Right ventricle myocardium inferior (tissue), 1 donor: Measurements from ENCODE around the gene HLA-DOB. TPM values are rescaled to one million over a fixed set of nuclear protein-coding genes. Genes with fewer than 3 reads are reported as not detected.
"Not testable (repeated sequence)": the region's sequence is repeated elsewhere in the genome, so short reads cannot be mapped to it uniquely, and the experiment has no call there.

Experiments used
- ATAC-seq: fragments of 200-7000 bp; cut with Tn5 transposase; one replicate; pipeline ENCODE4 v1.9.1; 2020; ENCODE audit warnings: mild to moderate bottlenecking, moderate library complexity
- DNase-seq: peaks from one replicate; pipeline ENCODE4 v3.0.0; 2021; ENCODE audit errors: missing footprints
- intact Hi-C: fragments of 100-400 bp; cut with DNase I; formaldehyde crosslinking; loops from one replicate; pipeline ENCODE4 v1.11.0; 2022
- total RNA-seq: library from RNA; stranded (reverse); fragmentation: NEBNext Ultra II Directional; extraction: Animal tissue kit (Norgen Biotek cat#: 25700); gene quantifications from one replicate; pipeline ENCODE4 v1.2.1, GENCODE V29; 2021
- donor health status: DM: no; HTN: yes; CAD: no; lungs with severe emphysema.

HLA-DOB gene
- total RNA-seq, 1 donor from 2014 or later = not detected

- no peak for DNase-seq
- ATAC-seq = peak; percentile 85
- intact Hi-C loops = loop anchor here (2.0 kb wide), 1 partner anchor 39 kb away; no protein-coding TSS in a partner anchor
These were observed 9.2 kb upstream of the HLA-DOB start for GRCh38 chr6:32825966-32826365.

GRCh38 chr6:32819729-32820128 is 2.9 kb upstream of the HLA-DOB start:
- no peak for DNase-seq
- ATAC-seq = no peak
- intact Hi-C loops = no loop called here

DNA sequence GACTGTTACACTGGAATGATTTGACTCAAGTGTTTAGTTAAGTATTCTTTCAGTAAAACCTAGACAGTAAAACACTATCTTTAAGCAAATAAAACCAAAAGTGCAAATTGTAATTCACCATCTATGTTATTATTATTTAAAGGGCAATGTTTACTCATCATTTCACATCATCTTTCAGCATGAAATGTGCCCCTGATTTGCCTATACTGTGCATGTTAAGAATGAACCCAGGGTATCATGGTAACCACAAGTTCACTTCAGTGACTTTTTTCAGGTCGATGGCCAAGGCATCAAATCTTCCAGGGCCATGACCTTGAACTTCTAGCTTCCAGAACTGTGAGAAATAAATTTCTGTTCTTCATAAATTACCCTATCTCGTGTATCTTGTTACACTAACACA is 2.1 kb upstream of the HLA-DOB start:
- no peak for ATAC-seq
- DNase-seq = no peak
- intact Hi-C loops = no loop called here

DNA sequence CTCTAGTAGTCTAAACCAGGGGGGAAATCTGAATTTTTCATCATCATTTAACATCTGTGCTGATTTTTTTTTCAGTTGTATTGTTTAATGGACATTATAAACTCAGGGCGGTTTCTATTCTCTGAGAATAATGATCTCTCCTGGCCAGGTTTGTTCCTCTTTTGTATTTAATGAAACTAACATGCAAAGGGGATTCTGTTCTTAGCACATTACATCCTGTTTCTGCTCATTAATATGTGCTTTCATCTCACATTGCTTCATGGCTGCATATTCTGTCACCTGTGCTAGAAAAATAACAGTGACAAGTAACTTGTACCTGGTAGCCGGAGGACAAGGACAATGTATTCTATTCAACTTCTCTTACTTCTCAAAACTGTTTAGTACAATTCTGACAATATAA is 806 bp downstream of the HLA-DOB start:
- intact Hi-C loops = no loop called here
- no peak for ATAC-seq
- no peak for DNase-seq

GRCh38 chr6:32815115-32815514 is 1.7 kb downstream of the HLA-DOB start:
- DNase-seq = no peak
- intact Hi-C loops = no loop called here
- ATAC-seq = peak; percentile 39

GRCh38 chr6:32814145-32814544 is 2.7 kb downstream of the HLA-DOB start:
- ATAC-seq (no peak), DNase-seq (no peak)
- intact Hi-C loops = no loop called here

- no peak for ATAC-seq
- intact Hi-C loops = no loop called here
- no peak for DNase-seq
These were observed 7.6 kb downstream of the HLA-DOB start for GRCh38 chr6:32809171-32809570.

DNA sequence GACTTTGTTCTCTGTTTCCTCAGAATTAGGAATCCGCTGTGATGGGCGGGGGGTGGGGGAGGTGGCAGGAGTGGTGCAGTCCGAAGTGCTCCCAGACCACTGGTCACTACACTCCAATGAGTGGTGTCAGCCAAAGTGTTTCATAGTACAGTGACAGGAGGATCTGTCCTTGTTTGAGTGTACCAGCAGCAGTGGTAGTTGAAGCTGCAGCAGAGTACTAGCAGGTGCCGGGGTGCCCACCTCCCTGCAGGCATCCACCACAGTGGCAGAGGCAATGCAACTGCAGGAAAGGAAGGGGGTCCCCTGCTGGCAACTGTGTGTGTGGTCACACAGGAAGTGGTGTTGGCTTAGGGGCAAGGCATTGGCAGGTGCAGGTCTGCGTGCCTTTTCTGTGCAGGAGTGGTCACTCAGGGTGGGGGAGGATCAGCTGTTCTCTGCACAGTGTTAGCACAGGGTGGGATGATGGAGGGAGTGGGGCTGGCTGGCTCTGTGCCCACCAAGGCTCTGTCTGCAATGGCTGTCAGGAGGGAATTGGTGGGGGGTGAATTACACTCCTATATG is 9.7 kb downstream of the HLA-DOB start:
- ATAC-seq (no peak), DNase-seq (no peak)
- intact Hi-C loops = no loop called here

GRCh38 chr6:32805404-32805803 is 11.4 kb downstream of the HLA-DOB start:
- intact Hi-C loops, ATAC-seq, DNase-seq: not testable (repeated sequence)

DNA sequence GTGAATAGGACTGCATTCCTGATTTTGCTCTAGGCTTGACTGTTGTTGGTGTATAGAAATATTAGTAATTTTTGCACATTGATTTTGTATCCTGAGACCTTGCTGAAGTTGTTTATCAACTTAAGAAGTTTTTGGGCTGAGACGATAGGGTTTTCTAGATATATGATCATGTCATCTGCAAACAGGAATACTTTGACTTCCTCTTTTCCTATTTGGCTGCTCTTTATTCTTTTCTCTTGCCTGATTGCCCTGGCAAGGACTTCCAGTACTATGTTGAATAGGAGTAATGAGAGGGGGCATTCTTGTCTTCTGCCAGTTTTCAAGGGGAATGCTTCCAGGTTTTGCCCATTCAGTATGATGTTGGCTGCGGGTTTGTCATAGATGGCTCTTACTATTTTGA is 13.4 kb downstream of the HLA-DOB start:
- ATAC-seq = no peak

DNA sequence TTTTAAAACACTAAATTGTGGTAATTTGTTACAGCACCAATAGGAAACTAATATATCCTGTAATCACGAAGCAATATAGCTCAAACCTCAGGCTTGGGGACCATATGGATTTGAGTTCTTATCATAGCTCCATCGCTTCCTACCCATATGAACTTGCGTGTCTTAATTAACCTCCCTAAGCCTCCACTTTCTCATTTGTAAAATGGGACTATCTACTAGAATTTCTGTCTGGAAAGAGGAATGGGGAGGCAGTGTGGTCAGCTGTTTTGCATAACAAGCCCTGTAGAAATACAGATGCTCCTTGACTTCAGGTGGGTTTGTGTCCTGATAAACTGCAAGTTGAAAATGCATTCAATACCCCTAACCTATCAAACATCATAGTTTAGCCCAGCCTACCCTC is 17.1 kb downstream of the HLA-DOB start:
- DNase-seq (no peak), ATAC-seq (no peak)
- intact Hi-C loops = no loop called here

More for the DNA sequence above, 13.4 kb downstream of the HLA-DOB start:
- DNase-seq = no peak
- intact Hi-C loops = no loop called here

- DNase-seq = no peak
- no peak for ATAC-seq
- intact Hi-C loops = no loop called here
These were observed 17.6 kb downstream of the HLA-DOB start for GRCh38 chr6:32799168-32799567.

DNA sequence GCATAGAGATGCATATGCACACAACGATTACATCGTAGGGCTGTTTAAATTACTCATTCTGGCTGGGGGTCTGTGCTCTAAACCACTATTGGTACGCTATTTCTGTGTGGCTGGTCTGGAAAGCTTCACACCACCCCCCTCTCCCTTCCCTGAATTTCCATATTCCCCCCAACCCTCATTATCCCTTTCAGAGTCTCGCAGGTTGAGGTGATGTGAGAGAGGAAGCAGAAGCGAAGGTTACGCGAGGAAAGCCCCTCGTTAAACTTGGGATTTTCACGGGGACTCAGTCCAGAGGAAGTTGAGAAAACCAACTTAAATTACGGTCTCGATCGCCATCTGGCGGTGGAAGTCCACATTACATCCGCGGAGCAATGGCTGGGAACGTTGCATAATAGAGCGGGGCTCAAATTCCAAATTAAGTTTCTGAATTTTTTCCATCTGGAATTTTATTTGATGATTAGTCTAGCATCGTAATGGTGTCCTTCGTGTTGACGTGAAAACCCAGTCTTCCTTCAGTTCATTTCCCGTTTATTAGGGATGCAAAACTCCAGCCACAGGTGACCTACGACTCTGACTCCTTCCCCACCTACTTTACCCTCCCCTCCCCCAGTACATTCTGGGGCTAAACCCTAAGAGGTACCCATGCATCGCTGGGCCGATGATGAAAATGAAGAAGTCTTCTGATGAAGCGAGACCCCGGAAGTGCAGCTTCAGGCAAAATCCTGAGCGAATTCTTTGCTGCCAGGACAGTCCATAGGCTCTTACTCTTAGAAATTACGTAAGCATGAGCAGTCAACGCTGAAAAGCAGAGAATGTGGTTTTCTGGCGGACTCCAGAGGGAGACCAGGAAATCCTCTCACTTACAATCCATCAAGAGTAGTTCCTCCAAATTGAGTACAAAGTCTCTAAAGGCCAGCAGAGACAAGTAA is 19.7 kb downstream of the HLA-DOB start:
- DNase-seq (peak; percentile 85), ATAC-seq (peak; percentile 67)
- intact Hi-C loops = loop anchor here (2.0 kb wide), 1 partner anchor 384 kb away; no protein-coding TSS in a partner anchor

DNA sequence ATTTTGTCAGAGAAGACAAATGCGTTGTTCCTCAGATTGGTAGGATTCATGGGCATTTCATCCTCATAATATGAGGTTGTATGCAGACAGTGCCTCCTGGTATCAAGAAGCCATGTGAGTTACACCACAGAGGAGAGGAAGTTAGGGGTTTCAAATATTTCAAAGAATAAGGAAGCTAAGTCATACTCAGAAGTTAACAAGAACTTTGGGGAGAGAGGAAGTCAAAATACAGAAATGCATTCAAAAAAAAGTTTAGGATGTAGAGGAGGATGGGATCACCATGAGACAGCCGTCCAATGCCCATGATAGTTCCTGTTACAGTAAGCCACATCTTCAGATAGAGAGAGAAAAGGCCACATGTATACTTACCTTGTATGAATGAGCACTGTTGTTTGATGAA is 22.3 kb downstream of the HLA-DOB start:
- no peak for ATAC-seq
- no peak for DNase-seq
- intact Hi-C loops = no loop called here

DNA sequence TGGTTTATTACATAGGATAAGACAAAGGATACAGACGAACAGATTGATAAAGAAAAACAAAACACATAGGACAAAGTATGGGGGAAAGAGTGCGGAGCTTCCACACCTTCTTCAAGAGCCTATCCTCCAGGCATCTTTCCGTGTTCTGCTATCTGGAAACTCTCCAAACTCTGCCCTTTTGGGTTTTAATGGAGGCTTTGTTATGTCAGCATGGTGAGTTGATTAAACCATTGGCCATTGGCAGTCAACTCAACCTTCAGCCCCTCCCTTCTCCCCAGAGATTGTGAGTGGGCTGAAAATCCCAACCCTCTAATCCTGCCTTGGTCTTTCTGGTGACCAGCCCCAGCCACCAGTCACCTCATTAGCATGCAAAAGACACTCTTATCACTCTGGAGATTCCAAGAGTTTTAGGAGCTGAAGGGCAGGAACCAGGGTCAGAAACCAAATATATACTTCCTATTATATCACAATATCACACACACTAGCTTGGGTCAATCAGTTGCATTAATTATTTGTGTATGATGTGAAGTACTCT is 23.8 kb downstream of the HLA-DOB start:
- no peak for ATAC-seq
- intact Hi-C loops = no loop called here
- DNase-seq = no peak

GRCh38 chr6:32790306-32790705 is 26.5 kb downstream of the HLA-DOB start:
- ATAC-seq (no peak), DNase-seq (no peak)
- intact Hi-C loops = no loop called here

DNA sequence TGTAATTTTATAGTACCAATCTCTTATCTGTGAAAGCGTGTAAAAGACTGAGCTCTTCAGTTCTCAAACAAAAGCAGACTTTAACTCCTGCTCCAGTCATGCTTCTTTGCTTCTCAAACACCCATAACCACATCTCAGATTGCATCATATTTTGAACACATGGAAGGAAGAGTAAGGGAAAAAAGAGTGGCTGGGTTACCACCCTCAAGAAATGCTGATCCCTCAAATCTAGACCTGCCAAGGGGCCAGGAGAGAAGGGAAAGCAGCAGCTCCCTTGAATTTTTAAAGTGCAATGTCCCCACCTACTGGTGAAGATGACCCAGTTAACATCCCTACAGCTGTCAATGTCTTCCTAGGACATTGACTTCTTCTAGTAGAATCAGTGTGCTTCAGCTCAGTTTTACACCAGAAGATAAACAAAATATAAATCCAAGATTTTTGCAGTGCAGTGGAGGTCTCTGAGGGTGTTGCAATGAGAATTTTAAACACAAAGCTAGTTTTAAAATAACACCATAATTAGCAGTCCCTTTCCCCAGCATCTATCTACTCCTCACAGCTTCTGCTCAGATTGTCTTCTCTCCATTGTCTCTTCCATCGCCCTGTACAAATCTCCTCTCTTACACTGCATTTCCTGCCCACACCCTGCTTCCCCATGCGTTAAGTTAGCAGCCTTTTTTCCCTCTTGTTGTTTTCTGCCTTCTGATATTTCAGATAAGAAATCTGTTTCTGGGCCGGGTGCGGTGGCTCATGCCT is 30.8 kb downstream of the HLA-DOB start:
- DNase-seq (no peak), ATAC-seq (peak; percentile 72)
- intact Hi-C loops = no loop called here

GRCh38 chr6:32782923-32783322 is 33.9 kb downstream of the HLA-DOB start:
- ATAC-seq, DNase-seq: not testable (repeated sequence)

DNA sequence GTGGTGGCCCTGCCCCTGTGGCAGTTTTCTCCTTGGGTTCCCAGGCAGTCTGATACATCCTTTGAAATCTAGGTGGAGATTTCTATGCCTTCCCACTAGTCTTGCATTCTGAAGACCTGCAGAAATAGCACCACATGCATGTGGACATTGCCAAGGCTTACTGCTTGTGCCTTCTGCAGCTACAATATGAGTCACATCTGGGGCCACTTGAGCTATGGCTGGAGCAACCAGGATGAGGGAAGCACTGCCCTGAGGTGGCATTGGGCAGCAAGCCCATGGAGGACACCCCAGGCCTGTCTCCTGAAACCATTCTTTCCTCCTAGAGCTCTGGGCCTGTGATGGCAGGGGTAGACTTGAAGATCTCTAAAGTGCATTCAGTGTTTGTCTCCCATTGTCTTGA is 37.8 kb downstream of the HLA-DOB start:
- DNase-seq (no peak), ATAC-seq (no peak)
- intact Hi-C loops = no loop called here

More at GRCh38 chr6:32782923-32783322, 33.9 kb downstream of the HLA-DOB start:
- intact Hi-C loops = not testable (repeated sequence)
